Measurements from ENCODE around the gene AUNIP. TPM values are rescaled to one million over a fixed set of nuclear protein-coding genes. Genes with fewer than 3 reads are reported as not detected.

The AUNIP gene
- total RNA-seq, 4 donors from 2014 or later: not detected

- TF ChIP-seq CTCF (IDR thresholded peaks at IDR 0.05): no peak
- DNase-seq (ENCODE audit: low spot score): no peak
- ATAC-seq (ENCODE audit: low FRiP score): no peak
Observed at GRCh38 chr1:25837262-25837875, 21.9 kb downstream of the AUNIP start.

- ATAC-seq (ENCODE audit: low FRiP score): no peak
- no peak for TF ChIP-seq CTCF (IDR thresholded peaks at IDR 0.05)
Observed at GRCh38 chr1:25836695-25837094, 22.6 kb downstream of the AUNIP start.

GRCh38 chr1:25834894-25835293 is 24.4 kb downstream of the AUNIP start:
- no peak for TF ChIP-seq CTCF (IDR thresholded peaks at IDR 0.05)
- DNase-seq (ENCODE audit: low spot score): no peak
- ATAC-seq (ENCODE audit: low FRiP score): no peak

More at GRCh38 chr1:25836695-25837094, 22.6 kb downstream of the AUNIP start:
- DNase-seq (ENCODE audit: low spot score): no peak

GRCh38 chr1:25833158-25833557 is 26.1 kb downstream of the AUNIP start:
- no peak for TF ChIP-seq CTCF (IDR thresholded peaks at IDR 0.05)
- ATAC-seq (ENCODE audit: low FRiP score) (no peak), DNase-seq (ENCODE audit: low spot score) (no peak)

GRCh38 chr1:25832336-25833037 is 26.8 kb downstream of the AUNIP start:
- no peak for ATAC-seq (ENCODE audit: low FRiP score)
- TF ChIP-seq CTCF (IDR thresholded peaks at IDR 0.05): no peak
- DNase-seq (ENCODE audit: low spot score): no peak

- no peak for TF ChIP-seq CTCF (IDR thresholded peaks at IDR 0.05)
- ATAC-seq (ENCODE audit: low FRiP score) (no peak), DNase-seq (ENCODE audit: low spot score) (no peak)
Observed at GRCh38 chr1:25831569-25832196, 27.6 kb downstream of the AUNIP start.
